GM12878 (cell line): ENCODE data around the gene OCRL. TPM values are rescaled to one million over a fixed set of nuclear protein-coding genes. Genes with fewer than 3 reads are reported as not detected.

ENCODE experiments used
- ATAC-seq: fragments of 200-7000 bp; cut with Tn5 transposase; 3 replicates; pipeline ENCODE4 v1.9.1; 2020; ENCODE audit warnings: mild to moderate bottlenecking, moderate library complexity
- BruUV-seq: library from RNA; stranded (reverse); fragments of 400-500 nt; replicated peaks from 2 replicates; lab custom pipeline; 2021; lab: Mats Ljungman, UMichigan
- CTCF ChIA-PET: fragments of 300-600 bp; sonication (Branson Sonifier 250); formaldehyde crosslinking; extraction: SDS; loops from one replicate; lab custom pipeline; 2021; ENCODE audit warnings: inconsistent platforms; lab: Yijun Ruan, JAX
- POLR2A ChIA-PET: fragments of 350-600 bp; formaldehyde crosslinking; extraction: SDS; loops from one replicate; lab custom pipeline; 2021; ENCODE audit warnings: inconsistent platforms; lab: Charles Lee
- RAD21 ChIA-PET: fragments of 300-600 bp; sonication (Branson Sonifier 250); formaldehyde crosslinking; loops from one replicate; lab custom pipeline; 2023; ENCODE audit warnings: antibody characterized with exemption; ENCODE audit not compliant: unreplicated experiment; lab: Charles Lee
- SMC1A ChIA-PET: fragments of 300-600 bp; sonication (Branson Sonifier 250); formaldehyde crosslinking; loops from one replicate; lab custom pipeline; 2023; ENCODE audit not compliant: unreplicated experiment, uncharacterized antibody; lab: Charles Lee
- DNase-seq: peaks from one replicate; pipeline ENCODE4 v3.0.0-alpha.2; 2011; ENCODE audit warnings: low read depth, low spot score
- FAIRE-seq: peaks from 3 replicates; lab custom pipeline; 2011; peaks lifted over from hg19 to GRCh38; lab: Jason Lieb, UNC
- H2AFZ ChIP-seq: 2 replicates; pipeline ENCODE4 v1.6.0; 2011; ENCODE audit warnings: low read depth, low read length, control low read depth; ENCODE audit not compliant: control insufficient read depth
- H3K27ac ChIP-seq: 2 replicates; pipeline ENCODE4 v1.5.1; 2011; ENCODE audit warnings: control low read depth; ENCODE audit not compliant: control insufficient read depth, insufficient read depth
- H3K27me3 ChIP-seq, 2 experiments: replicated peaks in 1 of 2; 2 replicates each; pipeline versions ENCODE4 v1.6.0 to v1.6.1; 2011; ENCODE audit warnings: low read length in 1 of 2; ENCODE audit not compliant: control insufficient read depth in 2 of 2, insufficient read depth in 2 of 2
- H3K36me3 ChIP-seq, 2 experiments: 2 replicates each; pipeline ENCODE4 v1.5.1; 2011; ENCODE audit warnings: low read length in 1 of 2; ENCODE audit not compliant: control insufficient read depth in 2 of 2, insufficient read depth in 2 of 2
- H3K4me1 ChIP-seq: 2 replicates; pipeline ENCODE4 v1.6.1; 2011; ENCODE audit warnings: mild to moderate bottlenecking, low read length, moderate library complexity, mixed read lengths; ENCODE audit not compliant: control insufficient read depth, insufficient read depth
- H3K4me2 ChIP-seq: 2 replicates; pipeline ENCODE4 v1.6.0; 2011; ENCODE audit warnings: control low read depth; ENCODE audit not compliant: control insufficient read depth, insufficient read depth
- H3K4me3 ChIP-seq: fragments of 200-600 bp; sonication (generic); 2 replicates; pipeline ENCODE4 v1.5.1; 2016
- H3K79me2 ChIP-seq: 2 replicates; pipeline ENCODE4 v1.6.0; 2011; ENCODE audit warnings: low read length; ENCODE audit not compliant: control insufficient read depth, insufficient read depth
- H3K9ac ChIP-seq: 2 replicates; pipeline ENCODE4 v1.8.0; 2011; ENCODE audit warnings: low read length, control low read depth, mixed read lengths; ENCODE audit not compliant: control insufficient read depth, insufficient read depth
- H3K9me3 ChIP-seq: replicated peaks from 3 replicates; pipeline ENCODE4 v1.5.1; 2011; ENCODE audit warnings: mild to moderate bottlenecking, low read length; ENCODE audit not compliant: control insufficient read depth, insufficient read depth
- H4K20me1 ChIP-seq: 2 replicates; pipeline ENCODE4 v1.6.0; 2011; ENCODE audit not compliant: control insufficient read depth, insufficient read depth
- ATF3 ChIP-seq: IDR thresholded peaks from 2 replicates; pipeline ENCODE4 v1.6.1; 2011; ENCODE audit warnings: low read depth, mild to moderate bottlenecking, low read length, moderate library complexity, borderline replicate concordance; ENCODE audit errors: extremely low read depth
- BMI1 ChIP-seq: fragments of 450-650 bp; IDR thresholded peaks from 2 replicates; pipeline ENCODE4 v1.6.1; 2016; ENCODE audit warnings: mild to moderate bottlenecking, moderate library complexity, borderline replicate concordance
- CHD2 ChIP-seq: IDR thresholded peaks from 2 replicates; pipeline ENCODE4 v1.6.1; 2011; ENCODE audit warnings: low read depth, low read length, improper control_type of control experiment, borderline replicate concordance
- E2F4 ChIP-seq: IDR thresholded peaks from 2 replicates; pipeline ENCODE4 v1.6.1; 2012; ENCODE audit warnings: low read depth, low read length, improper control_type of control experiment
- HDAC6 ChIP-seq: fragments of 200-600 bp; sonication (generic); IDR thresholded peaks from one replicate; pipeline ENCODE4 v1.8.0; 2017; ENCODE audit warnings: antibody characterized with exemption; ENCODE audit not compliant: unreplicated experiment
- IRF4 ChIP-seq: IDR thresholded peaks from 2 replicates; pipeline ENCODE4 v1.6.1; 2011; ENCODE audit warnings: low read depth, low read length
- PKNOX1 ChIP-seq: fragments of 450-650 bp; IDR thresholded peaks from 2 replicates; pipeline ENCODE4 v1.6.1; 2016; ENCODE audit warnings: mild to moderate bottlenecking
- USF2 ChIP-seq: IDR thresholded peaks from 2 replicates; pipeline ENCODE4 v1.6.1; 2011; ENCODE audit warnings: low read depth, low read length, improper control_type of control experiment, borderline replicate concordance
- ZBTB4 ChIP-seq: fragments of 450-650 bp; formaldehyde crosslinking; IDR thresholded peaks from 2 replicates; pipeline ENCODE4 v1.4.0; 2022; ENCODE audit warnings: mild to moderate bottlenecking, moderate library complexity
- WGBS: methylation state at CpG from one replicate; pipeline ENCODE4 v1.1.6; 2016; ENCODE audit warnings: low lambda C conversion rate; ENCODE audit not compliant: insufficient replicate concordance, insufficient coverage; ENCODE audit errors: missing lambda C conversion rate; 5-methylcytosine and 5-hydroxymethylcytosine counted together
- in situ Hi-C: fragments of 300-500 bp; cut with MboI; formaldehyde crosslinking; loops from 9 replicates; pipeline ENCODE4 v1.14.3; 2018; ENCODE audit warnings: mixed read lengths
- intact Hi-C: fragments of 100-400 bp; cut with micrococcal nuclease; formaldehyde crosslinking; loops from one replicate; pipeline ENCODE4 v1.14.2; 2022; ENCODE audit not compliant: unreplicated experiment
- polyA plus RNA-seq, 11 experiments: library from polyadenylated mRNA; depleted of rRNA in 4 of 11; unstranded in 6 of 11; stranded (reverse) in 5 of 11; fragments of >200 nt; fragmentation: Nextera tagmentation in 4 of 11; fragmentation: Illumina TruSeq in 1 of 11; extraction: Ambion mirVana in 4 of 11; extraction: Trizol in 1 of 11; gene quantifications; 1 replicate in 1 of 11; 2 replicates in 10 of 11; pipeline versions ENCODE4 v1.2.1 to v1.2.3, GENCODE V29; 2011 to 2016; ENCODE audit warnings: inconsistent platforms in 2 of 11, missing spikeins in 2 of 11, low read depth in 1 of 11
- total RNA-seq, 4 experiments: library from RNA; depleted of rRNA in 3 of 4; stranded (reverse); fragments of >200 nt in 3 of 4; fragmentation: Illumina TruSeq in 1 of 4; extraction: Trizol in 1 of 4; gene quantifications; 2 replicates each; pipeline versions ENCODE4 v1.2.1 to v1.2.3, GENCODE V29; 2013 to 2021

Gene OCRL
- total and polyA plus RNA-seq, 10 of the 15 experiments (the other 5 are each of a cell fraction or from before 2014, with no cell fraction given), result 0.53 to 4.4 (median 2.3) TPM

- no peak for TF ChIP-seq ZBTB4 (CRISPR knock-in tag)
- TF ChIP-seq CHD2, result no peak
- TF ChIP-seq PKNOX1, result no peak
- no peak for TF ChIP-seq BMI1
- TF ChIP-seq HDAC6, result no peak
- TF ChIP-seq USF2, result no peak
These were observed 92.4 kb downstream of the OCRL start (continued) for GRCh38 chrX:129632443-129632842.

GRCh38 chrX:129634541-129634940, 94.5 kb downstream of the OCRL start:
- FAIRE-seq (no peak), ATAC-seq (no peak), DNase-seq (no peak)
- in situ Hi-C loops, result no loop called here
- no TSS peak for BruUV-seq
- H3K27ac ChIP-seq, result no peak overlapping the region
- H3K27me3 ChIP-seq, result no peaks in the 10 kb centered on the region
- no peaks in the 10 kb centered on the region for H3K79me2 ChIP-seq
- H3K4me3 ChIP-seq, result no peak overlapping the region
- H3K36me3 ChIP-seq, result no peaks in the 10 kb centered on the region
- no peaks in the 10 kb centered on the region for H3K9me3 ChIP-seq
- SMC1A ChIA-PET, result interaction anchor here (5.2 kb wide), 1 partner anchor 92 kb away, joined by 28 read pairs; no protein-coding TSS in a partner anchor
- TF ChIP-seq IRF4 (no peak), E2F4 (no peak), ATF3 (no peak)
- intact Hi-C loops, result no loop called here
- 45% methylated on average over 7 of the region's 7 CpGs for WGBS
- H2AFZ ChIP-seq, result no peak overlapping the region
- CTCF ChIA-PET, result interaction anchor here (1.0 to 7.9 kb wide), 4 partner anchors 30 to 291 kb away, joined by 3 to 74 read pairs (median 16); no protein-coding TSS in a partner anchor
- no peak overlapping the region for H3K4me2 ChIP-seq
- H3K4me1 ChIP-seq, result no peaks in the 10 kb centered on the region
- RAD21 ChIA-PET, result no interaction called here
- H4K20me1 ChIP-seq, result no peaks in the 10 kb centered on the region
- POLR2A ChIA-PET, result no interaction called here
- H3K9ac ChIP-seq, result no peak overlapping the region
